Effector memory CD8-positive, alpha-beta T cell (primary cell): ENCODE results near the gene PPP1R3G.
A peak's percentile ranks its signal among the peaks of the same experiment; 100 is the strongest.

Experiments used
- ATAC-seq: fragments of 150-1000 bp; cut with Tn5 transposase; replicated peaks from 2 replicates; pipeline ENCODE4 v1.10.0; 2021; ENCODE audit warnings: mild to moderate bottlenecking, moderate library complexity
- DNase-seq, 3 experiments: peaks; one replicate each; pipeline ENCODE4 v3.0.0; 2021
- H3K27ac Mint-ChIP-seq, 2 donors: one replicate each; pipeline ENCODE4 v1.8.0; 2022; ENCODE audit warnings: mild to moderate bottlenecking in 2 of 2, mixed read lengths in 2 of 2, moderate library complexity in 2 of 2
- H3K27me3 Mint-ChIP-seq, 2 donors: one replicate each; pipeline ENCODE4 v1.8.0; 2022; ENCODE audit warnings: mixed read lengths in 2 of 2
- H3K36me3 Mint-ChIP-seq: one replicate; pipeline ENCODE4 v1.8.0; 2022; ENCODE audit warnings: mild to moderate bottlenecking, moderate library complexity, mixed read lengths; ENCODE audit not compliant: insufficient read depth
- H3K4me1 Mint-ChIP-seq, 2 donors: one replicate each; pipeline ENCODE4 v1.8.0; 2022; ENCODE audit warnings: low read depth in 2 of 2, mixed read lengths in 2 of 2
- H3K4me3 Mint-ChIP-seq, 2 donors: one replicate each; pipeline ENCODE4 v1.8.0; 2022; ENCODE audit warnings: mild to moderate bottlenecking in 2 of 2, mixed read lengths in 2 of 2, moderate library complexity in 2 of 2
- H3K9me3 Mint-ChIP-seq, 2 donors: one replicate each; pipeline ENCODE4 v1.8.0; 2022; ENCODE audit warnings: mixed read lengths in 2 of 2

PPP1R3G gene

GRCh38 chr6:5121956-5122355 lies 36.8 kb downstream of the PPP1R3G start:
- Mint-ChIP-seq H3K4me1 (no peaks in the 10 kb centered on the region), H3K36me3 (no peaks in the 10 kb centered on the region), H3K27me3 (no peaks in the 10 kb centered on the region), H3K9me3 (no peaks in the 10 kb centered on the region), H3K4me3 (no peak overlapping the region), H3K27ac (no peak overlapping the region)
- DNase-seq = no peak
- ATAC-seq = no peak

- no peak for ATAC-seq
Observed at GRCh38 chr6:5122504-5123112, 37.5 kb downstream of the PPP1R3G start.

GRCh38 chr6:5123296-5124143 lies 38.4 kb downstream of the PPP1R3G start:
- H3K4me1 Mint-ChIP-seq = no peaks in the 10 kb centered on the region
- ATAC-seq (no peak), DNase-seq (no peak)
- H3K4me3 Mint-ChIP-seq = no peak overlapping the region
- H3K27me3 Mint-ChIP-seq = no peaks in the 10 kb centered on the region
- H3K27ac Mint-ChIP-seq = no peak overlapping the region
- H3K9me3 Mint-ChIP-seq = no peaks in the 10 kb centered on the region
- H3K36me3 Mint-ChIP-seq = no peaks in the 10 kb centered on the region

More at GRCh38 chr6:5122504-5123112, 37.5 kb downstream of the PPP1R3G start:
- Mint-ChIP-seq H3K4me1 (no peaks in the 10 kb centered on the region), H3K36me3 (no peaks in the 10 kb centered on the region), H3K4me3 (no peak overlapping the region), H3K27me3 (no peaks in the 10 kb centered on the region), H3K9me3 (no peaks in the 10 kb centered on the region), H3K27ac (no peak overlapping the region)
- DNase-seq = no peak

GRCh38 chr6:5124526-5124925 lies 39.4 kb downstream of the PPP1R3G start:
- Mint-ChIP-seq H3K9me3 (no peaks in the 10 kb centered on the region), H3K36me3 (no peaks in the 10 kb centered on the region), H3K27ac (no peak overlapping the region), H3K27me3 (no peaks in the 10 kb centered on the region), H3K4me1 (no peaks in the 10 kb centered on the region), H3K4me3 (no peak overlapping the region)
- DNase-seq = no peak
- no peak for ATAC-seq

GRCh38 chr6:5125152-5126006 lies 40.2 kb downstream of the PPP1R3G start:
- DNase-seq (no peak), ATAC-seq (no peak)
- no peak overlapping the region for H3K27ac Mint-ChIP-seq
- no peaks in the 10 kb centered on the region for H3K27me3 Mint-ChIP-seq
- no peaks in the 10 kb centered on the region for H3K4me1 Mint-ChIP-seq
- no peaks in the 10 kb centered on the region for H3K9me3 Mint-ChIP-seq
- H3K4me3 Mint-ChIP-seq = no peak overlapping the region
- H3K36me3 Mint-ChIP-seq = no peaks in the 10 kb centered on the region

GRCh38 chr6:5126214-5126613 lies 41.1 kb downstream of the PPP1R3G start:
- DNase-seq = no peak
- H3K4me3 Mint-ChIP-seq = no peak overlapping the region
- no peak overlapping the region for H3K27ac Mint-ChIP-seq
- ATAC-seq = no peak
- H3K36me3 Mint-ChIP-seq = no peaks in the 10 kb centered on the region
- H3K9me3 Mint-ChIP-seq = no peaks in the 10 kb centered on the region
- no peaks in the 10 kb centered on the region for H3K27me3 Mint-ChIP-seq
- no peaks in the 10 kb centered on the region for H3K4me1 Mint-ChIP-seq

- H3K4me1 Mint-ChIP-seq = no peaks in the 10 kb centered on the region
- H3K27me3 Mint-ChIP-seq = no peaks in the 10 kb centered on the region
- no peak overlapping the region for H3K4me3 Mint-ChIP-seq
- no peak overlapping the region for H3K27ac Mint-ChIP-seq
- ATAC-seq (no peak), DNase-seq (no peak)
- H3K9me3 Mint-ChIP-seq = no peaks in the 10 kb centered on the region
- H3K36me3 Mint-ChIP-seq = no peaks in the 10 kb centered on the region
Observed at GRCh38 chr6:5127106-5127687, 42.1 kb downstream of the PPP1R3G start.

- no peak for DNase-seq
- Mint-ChIP-seq H3K36me3 (no peaks in the 10 kb centered on the region), H3K27ac (no peak overlapping the region), H3K9me3 (no peaks in the 10 kb centered on the region), H3K4me3 (no peak overlapping the region), H3K4me1 (no peaks in the 10 kb centered on the region), H3K27me3 (no peaks in the 10 kb centered on the region)
- no peak for ATAC-seq
Observed at GRCh38 chr6:5128351-5128750, 43.2 kb downstream of the PPP1R3G start.

- DNase-seq (no peak), ATAC-seq (no peak)
- Mint-ChIP-seq H3K4me3 (no peak overlapping the region), H3K36me3 (no peaks in the 10 kb centered on the region), H3K27me3 (no peaks in the 10 kb centered on the region), H3K9me3 (no peaks in the 10 kb centered on the region), H3K27ac (peak overlapping the region in 1 of 2 donors; percentile 49), H3K4me1 (no peaks in the 10 kb centered on the region)
Observed at GRCh38 chr6:5130135-5130866, 45.2 kb downstream of the PPP1R3G start.

- Mint-ChIP-seq H3K27me3 (no peaks in the 10 kb centered on the region), H3K9me3 (no peaks in the 10 kb centered on the region), H3K36me3 (no peaks in the 10 kb centered on the region), H3K27ac (no peak overlapping the region), H3K4me3 (no peak overlapping the region), H3K4me1 (no peaks in the 10 kb centered on the region)
- DNase-seq = no peak
- no peak for ATAC-seq
Observed at GRCh38 chr6:5132731-5133130, 47.6 kb downstream of the PPP1R3G start.

GRCh38 chr6:5133943-5134342 lies 48.8 kb downstream of the PPP1R3G start:
- H3K4me1 Mint-ChIP-seq = no peaks in the 10 kb centered on the region
- H3K4me3 Mint-ChIP-seq = no peak overlapping the region
- H3K27ac Mint-ChIP-seq = no peak overlapping the region
- no peaks in the 10 kb centered on the region for H3K9me3 Mint-ChIP-seq
- no peaks in the 10 kb centered on the region for H3K36me3 Mint-ChIP-seq
- no peak for ATAC-seq
- DNase-seq = no peak
- H3K27me3 Mint-ChIP-seq = no peaks in the 10 kb centered on the region

GRCh38 chr6:5135788-5136376 lies 50.7 kb downstream of the PPP1R3G start:
- Mint-ChIP-seq H3K4me3 (no peak overlapping the region), H3K4me1 (no peaks in the 10 kb centered on the region), H3K27me3 (no peaks in the 10 kb centered on the region), H3K27ac (no peak overlapping the region), H3K36me3 (peaks cover 3% of the 10 kb centered on the region), H3K9me3 (no peaks in the 10 kb centered on the region)
- DNase-seq = peak; percentile 36 to 39 (median 38)
- ATAC-seq = peak; percentile 59
